Right lobe of liver (tissue), 6 donors: Measurements from ENCODE around the gene NECTIN4. TPM values are rescaled to one million over a fixed set of nuclear protein-coding genes. Genes with fewer than 3 reads are reported as not detected.
"Not testable (repeated sequence)": the region's sequence is repeated elsewhere in the genome, so short reads cannot be mapped to it uniquely, and the experiment has no call there.

Experiments used
- ATAC-seq, 4 donors: fragments of 200-7000 bp; cut with Tn5 transposase; one replicate each; pipeline ENCODE4 v1.9.1; 2020; ENCODE audit warnings: mild to moderate bottlenecking in 4 of 4, moderate library complexity in 4 of 4
- DNase-seq, 3 donors: peaks; one replicate each; pipeline ENCODE4 v3.0.0-alpha.2; 2020
- H3K27ac ChIP-seq, 3 donors: fragments of 200-600 bp; one replicate each; pipeline ENCODE4 v1.8.0; 2022
- H3K27me3 ChIP-seq, 2 donors: fragments of 200-600 bp; one replicate each; pipeline ENCODE4 v1.8.0; 2022
- H3K36me3 ChIP-seq, 4 donors: fragments of 200-600 bp; sonication (generic) in 1 of 4; one replicate each; pipeline versions ENCODE4 v1.5.1 to v1.8.0; 2017 to 2022; ENCODE audit warnings: control low read depth in 1 of 4
- H3K4me1 ChIP-seq, 4 donors: fragments of 200-600 bp; sonication (generic) in 1 of 4; one replicate each; pipeline versions ENCODE4 v1.5.1 to v1.8.0; 2017 to 2022; ENCODE audit warnings: control low read depth in 1 of 4
- H3K4me3 ChIP-seq, 3 donors: fragments of 200-600 bp; one replicate each; pipeline ENCODE4 v1.8.0; 2022
- H3K9me3 ChIP-seq, 4 donors: fragments of 200-600 bp; sonication (generic) in 1 of 4; one replicate each; pipeline versions ENCODE4 v1.5.1 to v1.8.0; 2017 to 2022; ENCODE audit warnings: control low read depth in 1 of 4
- CTCF ChIP-seq, 4 donors: fragments of 200-600 bp in 3 of 4; fragments of 450-650 bp in 1 of 4; IDR thresholded peaks; one replicate each; pipeline versions ENCODE4 v1.5.1 to v1.8.0; 2016 to 2022; ENCODE audit warnings: antibody characterized with exemption in 4 of 4, mild to moderate bottlenecking in 2 of 4
- POLR2A ChIP-seq: fragments of 450-650 bp; IDR thresholded peaks from one replicate; pipeline ENCODE4 v1.6.1; 2017; ENCODE audit warnings: antibody characterized with exemption, mild to moderate bottlenecking
- WGBS: methylation state at CpG from one replicate; pipeline ENCODE4 v1.1.6; 2018; ENCODE audit warnings: low coverage, low lambda C conversion rate; ENCODE audit not compliant: insufficient coverage; ENCODE audit errors: missing lambda C conversion rate; 5-methylcytosine and 5-hydroxymethylcytosine counted together
- intact Hi-C, 2 donors: fragments of 100-400 bp; cut with DNase I; formaldehyde crosslinking; loops; one replicate each; pipeline versions ENCODE4 v1.11.2 to v1.14.1; 2022
- total RNA-seq, 6 experiments: library from RNA; depleted of rRNA in 2 of 6; stranded (reverse); fragments of >200 nt in 2 of 6; fragmentation: NEBNext Ultra II Directional in 3 of 6; extraction: Animal tissue kit (Norgen Biotek cat#: 25700) in 3 of 6; gene quantifications; one replicate each; pipeline versions ENCODE4 v1.1.0 to v1.2.4, GENCODE V29; 2016 to 2023
- donor health status: DM: no; HTN: yes; CAD: no.
- donor health status: DM: no; HTN: no; CAD: no.
- donor health status: DM: no; HTN: no; CAD: no.
- donor health status: DM: no; HTN: yes; CAD: no.
- donor health status: DM: no; HTN: yes; CAD: no.

The NECTIN4 gene
- total RNA-seq, 6 experiments from 2014 or later, result not detected

DNA sequence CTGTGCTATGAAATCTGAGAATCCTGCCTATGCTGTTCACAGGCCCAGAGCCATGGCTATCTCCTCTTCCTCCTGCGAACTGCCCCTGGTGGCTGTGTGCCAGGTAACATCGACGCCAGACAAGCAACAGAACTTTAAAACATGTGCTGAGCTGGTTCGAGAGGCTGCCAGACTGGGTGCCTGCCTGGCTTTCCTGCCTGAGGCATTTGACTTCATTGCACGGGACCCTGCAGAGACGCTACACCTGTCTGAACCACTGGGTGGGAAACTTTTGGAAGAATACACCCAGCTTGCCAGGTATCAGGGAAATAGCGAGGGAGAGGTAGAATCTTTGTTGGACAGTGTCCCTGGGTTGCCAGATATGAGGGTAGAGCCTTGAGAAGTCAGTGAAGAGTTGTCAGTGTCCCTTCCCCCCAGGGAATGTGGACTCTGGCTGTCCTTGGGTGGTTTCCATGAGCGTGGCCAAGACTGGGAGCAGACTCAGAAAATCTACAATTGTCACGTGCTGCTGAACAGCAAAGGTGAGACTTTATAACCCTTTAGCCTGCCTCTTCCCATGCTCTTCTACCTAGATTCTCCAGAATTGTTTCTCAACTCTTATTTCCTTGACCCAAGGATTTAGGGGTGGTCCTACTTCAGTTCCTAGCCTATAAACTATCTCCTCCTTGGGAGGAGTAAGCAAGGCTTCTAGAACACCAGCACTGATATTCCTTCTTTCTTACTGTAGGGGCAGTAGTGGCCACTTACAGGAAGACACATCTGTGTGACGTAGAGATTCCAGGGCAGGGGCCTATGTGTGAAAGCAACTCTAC lies 29.9 kb upstream of the NECTIN4 start:
- ATAC-seq (peak; percentile 16 to 63 (median 53)), DNase-seq (peak; percentile 61 to 87 (median 79))
- WGBS, result 14% methylated on average over 8 of the region's 10 CpGs
- Histone ChIP-seq H3K36me3 (peaks cover 0 to 47% (median 33%) of the 10 kb centered on the region in 4 donors), H3K4me1 (peaks cover 0 to 43% (median 19%) of the 10 kb centered on the region in 4 donors), H3K27ac (peak overlapping the region; percentile 88 to 95 (median 90)), H3K9me3 (no peaks in the 10 kb centered on the region), H3K4me3 (peak overlapping the region; percentile 89 to 100 (median 99)), H3K27me3 (no peaks in the 10 kb centered on the region)
- TF ChIP-seq CTCF (IDR thresholded peaks at IDR 0.05) (peak in 1 of 4 donors; percentile 13), POLR2A (no peak)
- intact Hi-C loops, result no loop called here

DNA sequence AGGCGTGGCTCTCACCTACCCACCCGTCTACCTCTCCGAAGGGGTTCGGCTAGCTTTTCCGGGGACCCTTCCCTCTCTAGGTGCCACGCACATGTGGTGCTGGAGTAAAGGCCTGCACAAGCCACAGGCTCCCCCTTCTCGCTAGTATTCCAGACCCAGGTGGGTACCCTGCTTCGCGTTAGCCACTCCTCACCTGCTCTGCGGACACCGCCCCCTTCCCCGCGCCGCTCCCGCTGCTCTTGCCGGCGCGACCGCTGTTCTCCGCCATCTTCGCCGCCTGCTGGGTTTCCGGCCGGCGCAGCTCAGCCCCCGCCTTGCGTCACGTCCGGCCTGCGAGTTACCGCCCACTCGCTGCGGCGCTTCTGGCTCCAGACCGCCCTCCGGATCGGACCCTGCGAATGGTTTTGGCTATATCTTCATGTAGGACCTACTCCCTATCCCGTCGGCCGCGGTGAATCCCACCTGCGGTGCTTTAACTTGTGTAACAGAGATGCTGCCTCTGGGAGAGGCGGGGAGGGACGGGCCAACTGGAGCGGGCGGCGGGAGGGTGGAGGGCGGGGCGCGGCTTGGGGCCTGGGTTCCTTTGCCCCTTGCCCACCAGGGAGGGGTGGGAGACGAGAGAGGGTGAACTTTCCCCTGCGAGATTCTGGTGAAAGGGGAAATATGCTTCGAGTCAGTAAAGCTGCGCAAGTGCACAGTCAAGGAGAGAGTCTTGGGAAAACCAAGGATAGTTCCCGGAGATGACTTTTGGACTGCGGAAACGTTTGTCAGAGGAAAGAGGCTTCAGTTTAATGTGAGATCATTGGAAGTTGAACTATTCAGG lies 28.6 kb upstream of the NECTIN4 start, which contains the start of the genes NIT1 and PFDN2:
NIT1 (plus strand) TSS at position 347 of the 823 bp plus-strand sequence; CDS start at position 419, 72 bp downstream.
PFDN2 (minus strand) TSS at position 279 of the 823 bp plus-strand sequence; CDS start at position 268, 11 bp downstream.
- TF ChIP-seq CTCF (IDR thresholded peaks at IDR 0.05) (no peak), POLR2A (peak; percentile 96)
- under 1% methylated on average over 32 of the region's 58 CpGs for WGBS

GRCh38 chr1:161115961-161116360 lies 26.6 kb upstream of the NECTIN4 start:
- not testable (repeated sequence) for DNase-seq

More for the DNA sequence above, 28.6 kb upstream of the NECTIN4 start, which contains the start of the genes NIT1 and PFDN2:
- Histone ChIP-seq H3K27me3 (no peaks in the 10 kb centered on the region), H3K4me3 (peak within 1 kb of the TSS; percentile 89 to 100 (median 99)), H3K36me3 (peaks cover 0 to 35% (median 26%) of the 10 kb centered on the region in 4 donors), H3K27ac (peak within 1 kb of the TSS; percentile 88 to 95 (median 90)), H3K9me3 (no peaks in the 10 kb centered on the region), H3K4me1 (peaks cover 0 to 50% (median 19%) of the 10 kb centered on the region in 4 donors)
- intact Hi-C loops, result no loop called here
- ATAC-seq (peak; percentile 86 to 90 (median 88)), DNase-seq (peak; percentile 91 to 92 (median 91))

DNA sequence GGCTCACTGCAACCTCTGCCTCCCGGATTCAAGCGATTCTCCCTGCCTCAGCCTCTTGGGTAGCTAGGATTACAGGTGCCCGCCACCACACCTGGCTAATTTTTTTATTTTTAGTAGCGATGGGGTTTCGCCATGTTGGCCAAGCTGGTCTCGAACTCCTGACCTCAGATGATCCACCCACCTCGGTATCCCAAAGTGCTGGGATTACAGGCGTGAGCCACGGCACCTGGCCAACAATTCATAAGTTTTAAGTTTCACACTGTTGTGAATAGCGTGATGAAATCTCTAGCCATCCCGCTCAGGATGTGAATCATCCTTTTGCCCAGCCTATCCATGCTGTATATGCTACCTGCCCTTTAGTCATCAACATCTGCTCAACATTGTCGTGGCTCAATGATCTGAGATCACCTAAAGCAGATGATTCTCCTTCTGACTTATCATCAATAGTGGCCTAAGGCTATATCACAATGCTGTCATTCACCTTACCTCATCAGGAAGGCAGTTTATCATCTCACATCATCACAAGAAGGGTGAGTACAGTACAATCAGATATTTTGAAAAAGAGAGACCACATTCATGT lies 25.9 kb upstream of the NECTIN4 start:
- no peak for DNase-seq
- H3K4me1 ChIP-seq, result peaks cover 0 to 50% (median 17%) of the 10 kb centered on the region in 4 donors
- no peak for TF ChIP-seq POLR2A
- ATAC-seq, result peak in 1 of 4 donors; percentile 12
- H3K9me3 ChIP-seq, result no peaks in the 10 kb centered on the region
- peaks cover 0 to 7% (median 3%) of the 10 kb centered on the region in 4 donors for H3K36me3 ChIP-seq
- no peak overlapping the region for H3K4me3 ChIP-seq
- 56% methylated on average over 12 of the region's 12 CpGs for WGBS
- intact Hi-C loops, result no loop called here
- no peaks in the 10 kb centered on the region for H3K27me3 ChIP-seq
- no peak overlapping the region for H3K27ac ChIP-seq

More at GRCh38 chr1:161115961-161116360, 26.6 kb upstream of the NECTIN4 start:
- ATAC-seq, H3K9me3 ChIP-seq, H3K27me3 ChIP-seq, H3K27ac ChIP-seq, intact Hi-C loops, H3K4me3 ChIP-seq: not testable (repeated sequence)
- Histone ChIP-seq H3K4me1 (peaks cover 0 to 50% (median 19%) of the 10 kb centered on the region in 4 donors), H3K36me3 (peaks cover 0 to 15% (median 9%) of the 10 kb centered on the region in 4 donors)
- 87% methylated on average over 3 of the region's 6 CpGs for WGBS

- ATAC-seq (no peak), DNase-seq (no peak)
- intact Hi-C loops, result no loop called here
- no peak for TF ChIP-seq CTCF (IDR thresholded peaks at IDR 0.05)
- TF ChIP-seq POLR2A, result no peak
- Histone ChIP-seq H3K27ac (no peak overlapping the region), H3K27me3 (no peaks in the 10 kb centered on the region), H3K4me1 (peaks cover 0 to 46% (median 14%) of the 10 kb centered on the region in 4 donors), H3K4me3 (no peak overlapping the region), H3K9me3 (no peaks in the 10 kb centered on the region), H3K36me3 (peaks cover 0 to under 1% (median 0%) of the 10 kb centered on the region in 4 donors)
- WGBS, result 75% methylated on average over 2 of the region's 2 CpGs
Measured at GRCh38 chr1:161114556-161114955, 25.2 kb upstream of the NECTIN4 start.
